B cell (primary cell): Measurements from ENCODE around the gene FYCO1.

Source experiments
- CTCF ChIP-seq: fragments of 200-600 bp; IDR thresholded peaks from one replicate; pipeline ENCODE4 v1.8.0; 2022; ENCODE audit warnings: antibody characterized with exemption, mild to moderate bottlenecking
- EZH2 ChIP-seq: IDR thresholded peaks from 2 replicates; pipeline ENCODE4 v1.6.1; 2012; ENCODE audit warnings: borderline replicate concordance, low read depth, mild to moderate bottlenecking, moderate library complexity, low read length; ENCODE audit not compliant: insufficient read depth, poor library complexity, severe bottlenecking

GRCh38 chr3:46022909-46023785, 27.5 kb upstream of the FYCO1 start:
- TF ChIP-seq CTCF = no peak
- TF ChIP-seq EZH2 = no peak
